ENCODE data around the gene CRYBA4. TPM values are rescaled to one million over a fixed set of nuclear protein-coding genes. Genes with fewer than 3 reads are reported as not detected.

The CRYBA4 gene
- total RNA-seq, 3 donors from 2014 or later = not detected

DNA sequence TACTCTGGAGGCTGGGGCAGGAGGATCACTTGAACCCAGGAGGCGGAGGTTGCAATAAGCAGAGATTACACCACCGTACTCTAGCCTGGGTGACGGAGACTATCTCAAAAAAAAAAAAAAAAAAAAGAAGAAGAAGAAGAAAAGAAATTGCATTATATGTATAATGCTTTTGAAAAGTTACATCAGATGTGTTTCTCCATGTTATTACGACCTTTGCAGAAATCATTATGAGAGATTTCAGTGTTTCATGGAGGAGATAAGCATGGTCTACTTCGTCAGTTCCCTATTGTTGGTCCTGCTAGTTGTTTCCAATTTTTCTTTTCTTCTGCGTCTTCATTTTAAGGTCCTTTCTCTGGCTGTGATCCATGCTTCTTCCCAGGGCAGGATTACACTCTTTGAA is 38.6 kb downstream of the CRYBA4 start:
- H3K36me3 ChIP-seq (ENCODE audit: low read depth) = no peaks in the 10 kb centered on the region
- ATAC-seq (no peak), DNase-seq (no peak)
- H3K9me3 ChIP-seq = no peaks in the 10 kb centered on the region
- no peak overlapping the region for H3K4me3 ChIP-seq
- no peak for TF ChIP-seq CTCF (IDR thresholded peaks at IDR 0.05)
- peaks cover 9% of the 10 kb centered on the region for H3K4me1 ChIP-seq (ENCODE audit: low read depth)
- intact Hi-C loops (cut with DNase I, micrococcal nuclease) = no loop called here

- no peak for ATAC-seq
- no peak for DNase-seq
- Histone ChIP-seq H3K4me1 (ENCODE audit: low read depth) (peaks cover 9% of the 10 kb centered on the region), H3K9me3 (no peaks in the 10 kb centered on the region), H3K4me3 (no peak overlapping the region), H3K36me3 (ENCODE audit: low read depth) (no peaks in the 10 kb centered on the region)
- intact Hi-C loops (cut with DNase I, micrococcal nuclease) = no loop called here
- no peak for TF ChIP-seq CTCF (IDR thresholded peaks at IDR 0.05)
These were observed 39.3 kb downstream of the CRYBA4 start for GRCh38 chr22:26660961-26661578.

GRCh38 chr22:26662160-26662559 is 40.4 kb downstream of the CRYBA4 start:
- peaks cover 5% of the 10 kb centered on the region for H3K4me1 ChIP-seq (ENCODE audit: low read depth)
- no peak overlapping the region for H3K4me3 ChIP-seq
- no peaks in the 10 kb centered on the region for H3K36me3 ChIP-seq (ENCODE audit: low read depth)
- ATAC-seq (no peak), DNase-seq (no peak)
- intact Hi-C loops (cut with DNase I, micrococcal nuclease) = no loop called here
- no peaks in the 10 kb centered on the region for H3K9me3 ChIP-seq
- TF ChIP-seq CTCF (IDR thresholded peaks at IDR 0.05) = no peak

- peaks cover 4% of the 10 kb centered on the region for H3K4me1 ChIP-seq (ENCODE audit: low read depth)
- H3K36me3 ChIP-seq (ENCODE audit: low read depth) = no peaks in the 10 kb centered on the region
- no peaks in the 10 kb centered on the region for H3K9me3 ChIP-seq
- H3K4me3 ChIP-seq = no peak overlapping the region
- ATAC-seq (no peak), DNase-seq (no peak)
- no peak for TF ChIP-seq CTCF (IDR thresholded peaks at IDR 0.05)
- intact Hi-C loops (cut with DNase I, micrococcal nuclease) = no loop called here
These were observed 41.7 kb downstream of the CRYBA4 start for GRCh38 chr22:26663374-26663923.

DNA sequence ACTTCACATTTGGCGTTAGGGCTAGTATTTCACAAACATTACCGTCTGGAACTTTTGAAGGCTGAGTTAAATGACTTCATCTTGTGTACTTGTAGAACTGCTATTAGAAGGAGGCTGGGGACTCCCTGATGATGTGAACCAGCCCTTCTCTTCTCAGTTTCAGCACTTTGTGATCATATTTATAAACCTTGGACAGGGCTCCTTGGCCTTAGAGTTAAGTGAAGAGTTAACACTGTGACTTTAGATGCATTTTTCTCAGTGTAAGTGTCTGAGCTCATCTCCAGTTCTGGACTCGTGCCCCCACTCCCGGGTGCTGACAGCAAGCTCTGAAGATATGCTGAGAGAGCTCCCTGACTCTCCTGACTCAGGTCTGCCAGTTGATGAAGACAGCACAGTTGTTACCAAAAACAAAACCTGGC is 44.1 kb downstream of the CRYBA4 start:
- Histone ChIP-seq H3K9me3 (no peaks in the 10 kb centered on the region), H3K36me3 (ENCODE audit: low read depth) (no peaks in the 10 kb centered on the region), H3K4me3 (no peak overlapping the region), H3K4me1 (ENCODE audit: low read depth) (no peaks in the 10 kb centered on the region)
- DNase-seq (no peak), ATAC-seq (no peak)
- intact Hi-C loops (cut with DNase I, micrococcal nuclease) = no loop called here
- no peak for TF ChIP-seq CTCF (IDR thresholded peaks at IDR 0.05)

Data from mucosa of descending colon (tissue), 3 donors.